Measurements from ENCODE around the gene PRKCE. TPM values are rescaled to one million over a fixed set of nuclear protein-coding genes. Genes with fewer than 3 reads are reported as not detected.

PRKCE gene
- total and polyA plus RNA-seq, 2 experiments from 2014 or later: 9.6 to 11.9 TPM

DNA sequence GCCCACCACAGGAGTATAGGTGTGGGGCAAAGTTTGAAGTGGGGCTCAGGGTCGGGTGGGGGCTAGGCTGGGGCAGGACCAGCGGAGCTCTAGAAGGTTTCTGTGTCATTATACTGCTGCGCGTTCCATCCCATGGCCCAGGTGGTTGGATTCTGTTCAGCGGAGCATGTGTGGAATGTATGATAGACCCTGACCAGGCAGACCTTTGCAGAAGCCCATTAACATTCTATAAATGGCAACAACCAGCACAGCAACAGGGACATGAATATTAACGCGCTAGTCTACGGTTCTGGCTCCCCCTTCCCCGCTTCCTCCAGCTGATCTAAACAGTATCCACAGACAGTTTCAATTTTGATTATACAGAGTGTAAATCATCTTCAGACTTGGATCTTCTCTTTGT is 4.1 kb upstream of the PRKCE start:
- Histone ChIP-seq H3K4me1 (ENCODE audit: insufficient read depth) (peaks cover 10% of the 10 kb centered on the region), H3K9me2 (replicated peaks; ENCODE audit: insufficient read depth) (no peaks in the 10 kb centered on the region), H3K27ac (no peak overlapping the region), H3K79me2 (no peaks in the 10 kb centered on the region), H2AFZ (no peak overlapping the region), H3K4me2 (no peak overlapping the region), H3K4me3 (no peak overlapping the region), H3K36me3 (replicated peaks; ENCODE audit: insufficient read depth, low read depth) (no peaks in the 10 kb centered on the region), H3K27me3 (peaks cover 6% of the 10 kb centered on the region), H4K20me1 (ENCODE audit: insufficient read depth, poor library complexity, severe bottlenecking) (no peaks in the 10 kb centered on the region), H3K9me3 (ENCODE audit: low read depth) (no peaks in the 10 kb centered on the region)
- TF ChIP-seq CTCF (IDR thresholded peaks at IDR 0.05; ENCODE audit: poor library complexity) (no peak), EZH2 (IDR thresholded peaks at IDR 0.05; ENCODE audit: borderline replicate concordance) (no peak), EZH2phosphoT487 (IDR thresholded peaks at IDR 0.05; ENCODE audit: low read depth, severe bottlenecking, unreplicated experiment) (no peak)
- WGBS (ENCODE audit: low lambda C conversion rate, missing lambda C conversion rate): 80% methylated on average over 9 of the region's 9 CpGs
- DNase-seq (ENCODE audit: low spot score): no peak

DNA sequence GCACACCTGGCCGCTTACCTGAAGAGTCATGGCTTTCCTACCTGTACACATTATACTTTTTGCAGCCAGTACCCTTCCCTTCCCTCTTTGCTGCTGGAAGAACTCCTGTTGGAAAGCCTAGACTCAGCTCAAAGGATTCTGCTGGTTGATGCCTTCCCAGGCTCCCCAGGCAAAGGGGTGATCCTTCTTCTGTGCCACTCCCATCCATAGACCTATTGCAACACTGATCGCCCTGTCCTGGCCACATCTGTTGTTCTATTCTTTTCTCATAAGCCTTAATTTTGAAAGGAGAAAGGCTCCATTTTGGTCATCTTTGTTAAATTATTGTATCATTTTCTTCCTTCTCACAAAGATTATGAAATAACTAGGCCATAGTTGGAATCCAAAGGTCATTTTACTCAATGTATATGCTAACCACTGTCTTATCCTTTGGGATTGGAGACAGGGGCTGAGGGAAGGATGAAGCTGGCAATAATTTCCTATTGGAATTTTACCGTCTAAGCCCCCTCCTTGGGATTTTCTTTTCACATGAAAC is 3.4 kb upstream of the PRKCE start:
- no peak overlapping the region for H3K4me3 ChIP-seq
- no peaks in the 10 kb centered on the region for H3K36me3 ChIP-seq (replicated peaks; ENCODE audit: insufficient read depth, low read depth)
- H3K27me3 ChIP-seq: peaks cover 3% of the 10 kb centered on the region
- DNase-seq (ENCODE audit: low spot score): no peak
- peaks cover 3% of the 10 kb centered on the region for H4K20me1 ChIP-seq (ENCODE audit: insufficient read depth, poor library complexity, severe bottlenecking)
- no peak for TF ChIP-seq CTCF (IDR thresholded peaks at IDR 0.05; ENCODE audit: poor library complexity)
- no peaks in the 10 kb centered on the region for H3K9me2 ChIP-seq (replicated peaks; ENCODE audit: insufficient read depth)
- no peak overlapping the region for H3K27ac ChIP-seq
- peaks cover 4% of the 10 kb centered on the region for H3K79me2 ChIP-seq
- no peak overlapping the region for H2AFZ ChIP-seq
- 93% methylated on average over 3 of the region's 3 CpGs for WGBS (ENCODE audit: low lambda C conversion rate, missing lambda C conversion rate)
- H3K4me1 ChIP-seq (ENCODE audit: insufficient read depth): peaks cover 10% of the 10 kb centered on the region
- no peaks in the 10 kb centered on the region for H3K9me3 ChIP-seq (ENCODE audit: low read depth)
- H3K4me2 ChIP-seq: no peak overlapping the region

GRCh38 chr2:45648636-45649035 is 2.8 kb upstream of the PRKCE start:
- H3K4me3 ChIP-seq: no peak overlapping the region

More at GRCh38 chr2:45648636-45649035, 2.8 kb upstream of the PRKCE start:
- H3K36me3 ChIP-seq (replicated peaks; ENCODE audit: insufficient read depth, low read depth): no peaks in the 10 kb centered on the region
- TF ChIP-seq CTCF (IDR thresholded peaks at IDR 0.05; ENCODE audit: poor library complexity) (no peak), EZH2 (IDR thresholded peaks at IDR 0.05; ENCODE audit: borderline replicate concordance) (no peak), EZH2phosphoT487 (IDR thresholded peaks at IDR 0.05; ENCODE audit: low read depth, severe bottlenecking, unreplicated experiment) (no peak)
- no peak overlapping the region for H2AFZ ChIP-seq
- peaks cover 5% of the 10 kb centered on the region for H4K20me1 ChIP-seq (ENCODE audit: insufficient read depth, poor library complexity, severe bottlenecking)
- no peak for DNase-seq (ENCODE audit: low spot score)
- no peak overlapping the region for H3K4me2 ChIP-seq
- no peaks in the 10 kb centered on the region for H3K9me2 ChIP-seq (replicated peaks; ENCODE audit: insufficient read depth)
- peaks cover 10% of the 10 kb centered on the region for H3K4me1 ChIP-seq (ENCODE audit: insufficient read depth)
- H3K27me3 ChIP-seq: no peaks in the 10 kb centered on the region
- peaks cover 10% of the 10 kb centered on the region for H3K79me2 ChIP-seq
- no peak overlapping the region for H3K27ac ChIP-seq
- WGBS (ENCODE audit: low lambda C conversion rate, missing lambda C conversion rate): 76% methylated on average over 2 of the region's 2 CpGs
- no peaks in the 10 kb centered on the region for H3K9me3 ChIP-seq (ENCODE audit: low read depth)
